HepG2 (cell line): ENCODE measurements around the gene KDELR3. TPM values are rescaled to one million over a fixed set of nuclear protein-coding genes. Genes with fewer than 3 reads are reported as not detected.

Source experiments
- AGO1 ChIP-seq: fragments of 200-400 bp; formaldehyde crosslinking; IDR thresholded peaks from 2 replicates; pipeline ENCODE4 v1.6.1; 2017; ENCODE audit warnings: mild to moderate bottlenecking, low read depth, low read length, moderate library complexity; ENCODE audit not compliant: poor library complexity, severe bottlenecking
- AGO2 ChIP-seq: fragments of 200-400 bp; formaldehyde crosslinking; optimal IDR thresholded peaks from 2 replicates; pipeline ENCODE3; 2017; ENCODE audit warnings: mild to moderate bottlenecking, low read depth, low read length, moderate library complexity
- CBFB ChIP-seq: sonication (generic); formaldehyde crosslinking; IDR thresholded peaks from 2 replicates; pipeline ENCODE4 v1.4.0; 2020; ENCODE audit warnings: missing genetic modification reagents
- FOXA3 ChIP-seq: IDR thresholded peaks from 2 replicates; pipeline ENCODE4 v1.6.1; 2016; ENCODE audit warnings: missing genetic modification reagents, missing compliant biosample characterization
- FOXO4 ChIP-seq: sonication (generic); formaldehyde crosslinking; conservative IDR thresholded peaks from 2 replicates; pipeline ENCODE4 v1.8.1; 2023; ENCODE audit warnings: missing genetic modification reagents
- HDAC6 ChIP-seq: fragments of 200-600 bp; sonication (generic); IDR thresholded peaks from 2 replicates; pipeline ENCODE4 v1.7.0; 2017; ENCODE audit warnings: mild to moderate bottlenecking, antibody characterized with exemption, low read length, low read depth
- JUN ChIP-seq: sonication (generic); formaldehyde crosslinking; IDR thresholded peaks from 2 replicates; pipeline ENCODE4 v1.4.0; 2020; ENCODE audit warnings: mild to moderate bottlenecking, missing genetic modification reagents
- KAT2B ChIP-seq: fragments of 150-350 bp; IDR thresholded peaks from 2 replicates; pipeline ENCODE4 v1.6.1; 2014; ENCODE audit warnings: low read depth, low read length, borderline replicate concordance
- MAZ ChIP-seq, 2 experiments: sonication (generic) in 1 of 2; formaldehyde crosslinking in 1 of 2; IDR thresholded peaks; 2 replicates each; pipeline versions ENCODE4 v1.5.0 to v1.6.1; 2012 to 2020; ENCODE audit warnings: low read depth in 2 of 2, mild to moderate bottlenecking in 2 of 2, borderline replicate concordance in 1 of 2, improper control_type of control experiment in 1 of 2, low read length in 1 of 2, missing genetic modification reagents in 1 of 2, moderate library complexity in 1 of 2
- MIER2 ChIP-seq: IDR thresholded peaks from 2 replicates; pipeline ENCODE4 v1.6.1; 2016; ENCODE audit warnings: missing biosample characterization, missing genetic modification reagents
- NKX3-1 ChIP-seq: sonication (generic); formaldehyde crosslinking; IDR thresholded peaks from 2 replicates; pipeline ENCODE4 v1.5.0; 2020; ENCODE audit warnings: missing genetic modification reagents
- PBX2 ChIP-seq: IDR thresholded peaks from 2 replicates; pipeline ENCODE4 v1.6.1; 2016; ENCODE audit warnings: control low read depth
- PHF5A ChIP-seq: IDR thresholded peaks from one replicate; pipeline ENCODE4 v1.6.1; 2018; ENCODE audit warnings: low read depth, missing genetic modification reagents; ENCODE audit not compliant: unreplicated experiment
- PREB ChIP-seq: sonication (generic); formaldehyde crosslinking; IDR thresholded peaks from 2 replicates; pipeline ENCODE4 v1.4.0; 2020; ENCODE audit warnings: missing genetic modification reagents
- SMARCC2 ChIP-seq: fragments of 450-650 bp; IDR thresholded peaks from 2 replicates; pipeline ENCODE4 v1.6.1; 2017; ENCODE audit warnings: antibody characterized with exemption, mild to moderate bottlenecking
- TERF1 ChIP-seq: sonication (generic); formaldehyde crosslinking; IDR thresholded peaks from 2 replicates; pipeline ENCODE4 v1.8.0; 2022; ENCODE audit warnings: mild to moderate bottlenecking, missing genetic modification reagents, moderate library complexity
- THRA ChIP-seq: sonication (generic); formaldehyde crosslinking; IDR thresholded peaks from 2 replicates; pipeline ENCODE4 v1.4.0; 2020; ENCODE audit warnings: missing genetic modification reagents, borderline replicate concordance
- YEATS4 ChIP-seq: sonication (generic); formaldehyde crosslinking; IDR thresholded peaks from 2 replicates; pipeline ENCODE4 v1.4.0; 2020; ENCODE audit warnings: missing genetic modification reagents, borderline replicate concordance
- ZNF235 ChIP-seq: sonication (generic); formaldehyde crosslinking; IDR thresholded peaks from 2 replicates; pipeline ENCODE4 v1.8.1; 2023; ENCODE audit warnings: mild to moderate bottlenecking, missing genetic modification reagents, borderline replicate concordance
- ZNF446 ChIP-seq: sonication (generic); formaldehyde crosslinking; IDR thresholded peaks from 2 replicates; pipeline ENCODE4 v1.5.0; 2020; ENCODE audit warnings: mild to moderate bottlenecking, missing genetic modification reagents
- ZNF788 ChIP-seq: sonication (generic); formaldehyde crosslinking; IDR thresholded peaks from 2 replicates; pipeline ENCODE4 v1.5.0; 2020; ENCODE audit warnings: mild to moderate bottlenecking, missing genetic modification reagents, borderline replicate concordance
- ZNF792 ChIP-seq: IDR thresholded peaks from 2 replicates; pipeline ENCODE4 v1.6.1; 2016
- polyA plus RNA-seq, 8 experiments: library from polyadenylated mRNA; depleted of rRNA in 3 of 8; stranded (reverse) in 7 of 8; unstranded in 1 of 8; fragments of >200 nt; fragmentation: Illumina TruSeq in 4 of 8; extraction: Trizol in 4 of 8; gene quantifications; 2 replicates each; pipeline versions ENCODE4 v1.2.1 to v1.2.3, GENCODE V29; 2011 to 2016; ENCODE audit warnings: low read depth in 4 of 8, missing spikeins in 1 of 8, mixed read lengths in 1 of 8; ENCODE audit not compliant: insufficient read depth in 1 of 8
- total RNA-seq, 5 experiments: library from RNA; depleted of rRNA; stranded (reverse); fragments of >200 nt; fragmentation: Illumina TruSeq; extraction: Trizol; gene quantifications; 2 replicates each; pipeline ENCODE4 v1.2.3, GENCODE V29; 2016; ENCODE audit warnings: low read depth in 1 of 5

KDELR3 gene
- total and polyA plus RNA-seq, 2 of the 13 experiments (the other 11 are each of a cell fraction or from before 2014, with no cell fraction given): 24.2 to 65.7 TPM

- TF ChIP-seq ZNF788 (no peak; the same call in 1 of the 2 replicates), NKX3-1 (CRISPR knock-in tag) (no peak), MAZ (IDR thresholded peaks at IDR 0.05; ENCODE audit: borderline replicate concordance, low read depth, low read length) (peak; percentile 25; the same call in 1 of the 2 replicates), MAZ (CRISPR knock-in tag; IDR thresholded peaks at IDR 0.05; ENCODE audit: low read depth) (no peak), FOXA3 (CRISPR knock-in tag) (0 out of 2 replicates have a peak, but pooled peaks have one; percentile 23), PHF5A (CRISPR knock-in tag) (no peak), FOXO4 (CRISPR knock-in tag) (no peak), PREB (no peak), THRA (CRISPR knock-in tag) (no peak), ZNF792 (CRISPR knock-in tag) (0 out of 2 replicates have a peak, but pooled peaks have one; percentile 48), JUN (CRISPR knock-in tag) (no peak), SMARCC2 (no peak), CBFB (CRISPR knock-in tag) (peak; percentile 21; the same call in 1 of the 2 replicates), MIER2 (CRISPR knock-in tag) (no peak), KAT2B (no peak), HDAC6 (no peak), AGO1 (peak; percentile 64), YEATS4 (CRISPR knock-in tag) (peak; percentile 25; the same call in 1 of the 2 replicates), TERF1 (CRISPR knock-in tag) (no peak), PBX2 (CRISPR knock-in tag) (0 out of 2 replicates have a peak, but pooled peaks have one; percentile 30), AGO2 (no peak), ZNF235 (CRISPR knock-in tag) (no peak), ZNF446 (CRISPR knock-in tag) (no peak)
Measured at GRCh38 chr22:38461414-38462081, 6.3 kb upstream of the KDELR3 start (continued).
